ENCODE data around the gene WDR6.

Gene WDR6

GRCh38 chr3:49007068-49007770 lies at the start of gene WDR6:
WDR6 (plus strand) TSS chr3:49007391; CDS start chr3:49007432, 41 bp downstream.
- peak; percentile 95 for DNase-seq (ENCODE audit: insufficient read length, low spot score)

GRCh38 chr3:48960841-48961413 lies 46.3 kb upstream of the WDR6 start:
- DNase-seq (ENCODE audit: insufficient read length, low spot score) (no peak), FAIRE-seq (no peak)

More at GRCh38 chr3:49007068-49007770, at the start of gene WDR6:
- FAIRE-seq, result peak; percentile 97

GRCh38 chr3:48962340-48962739 lies 44.9 kb upstream of the WDR6 start:
- DNase-seq (ENCODE audit: insufficient read length, low spot score), result no peak
- FAIRE-seq, result no peak

GRCh38 chr3:48962939-48963338 lies 44.3 kb upstream of the WDR6 start:
- FAIRE-seq (no peak), DNase-seq (ENCODE audit: insufficient read length, low spot score) (no peak)

- FAIRE-seq, result no peak
These were observed 43.6 kb upstream of the WDR6 start for GRCh38 chr3:48963591-48963990.

GRCh38 chr3:48966367-48966766 lies 40.8 kb upstream of the WDR6 start:
- no peak for FAIRE-seq
- DNase-seq (ENCODE audit: insufficient read length, low spot score), result no peak

More at GRCh38 chr3:48963591-48963990, 43.6 kb upstream of the WDR6 start:
- no peak for DNase-seq (ENCODE audit: insufficient read length, low spot score)

GRCh38 chr3:48966876-48967361 lies 40.3 kb upstream of the WDR6 start:
- no peak for DNase-seq (ENCODE audit: insufficient read length, low spot score)
- FAIRE-seq, result no peak

- DNase-seq (ENCODE audit: insufficient read length, low spot score) (no peak), FAIRE-seq (no peak)
These were observed 36.6 kb upstream of the WDR6 start for GRCh38 chr3:48970586-48970985.

GRCh38 chr3:48974076-48974864 lies 32.9 kb upstream of the WDR6 start:
- no peak for FAIRE-seq
- DNase-seq (ENCODE audit: insufficient read length, low spot score), result no peak

- FAIRE-seq (no peak), DNase-seq (ENCODE audit: insufficient read length, low spot score) (no peak)
These were observed 27.7 kb upstream of the WDR6 start for GRCh38 chr3:48979451-48979850.

GRCh38 chr3:48980295-48980694 lies 26.9 kb upstream of the WDR6 start:
- no peak for FAIRE-seq

GRCh38 chr3:48982016-48982415 lies 25.2 kb upstream of the WDR6 start:
- no peak for FAIRE-seq
- no peak for DNase-seq (ENCODE audit: insufficient read length, low spot score)

More at GRCh38 chr3:48980295-48980694, 26.9 kb upstream of the WDR6 start:
- no peak for DNase-seq (ENCODE audit: insufficient read length, low spot score)

- FAIRE-seq (no peak), DNase-seq (ENCODE audit: insufficient read length, low spot score) (no peak)
These were observed 24.5 kb upstream of the WDR6 start for GRCh38 chr3:48982686-48983085.

GRCh38 chr3:48983096-48983495 lies 24.1 kb upstream of the WDR6 start:
- no peak for FAIRE-seq
- DNase-seq (ENCODE audit: insufficient read length, low spot score), result no peak

- FAIRE-seq, result no peak
- no peak for DNase-seq (ENCODE audit: insufficient read length, low spot score)
These were observed 22.5 kb upstream of the WDR6 start for GRCh38 chr3:48984663-48985062.

GRCh38 chr3:48985831-48986376 lies 21.3 kb upstream of the WDR6 start:
- DNase-seq (ENCODE audit: insufficient read length, low spot score) (no peak), FAIRE-seq (no peak)

- FAIRE-seq (no peak), DNase-seq (ENCODE audit: insufficient read length, low spot score) (no peak)
These were observed 17.9 kb upstream of the WDR6 start for GRCh38 chr3:48989126-48989795.

GRCh38 chr3:48989796-48990635 lies 17.2 kb upstream of the WDR6 start, which contains the start of gene P4HTM:
P4HTM (plus strand) TSS chr3:48990241; CDS start chr3:48990257, 16 bp downstream.
- DNase-seq (ENCODE audit: insufficient read length, low spot score) (peak; percentile 62), FAIRE-seq (peak; percentile 84)

- FAIRE-seq (peak; percentile 90), DNase-seq (ENCODE audit: insufficient read length, low spot score) (no peak)
These were observed 16.3 kb upstream of the WDR6 start for GRCh38 chr3:48990636-48991469.

Data from GM19239 (cell line).